GM23338 (cell line): ENCODE data around the gene SEMA3C. TPM values are rescaled to one million over a fixed set of nuclear protein-coding genes. Genes with fewer than 3 reads are reported as not detected.

Source experiments
- ATAC-seq: fragments of 200-7000 bp; cut with Tn5 transposase; 3 replicates; pipeline ENCODE4 v1.9.1; 2020
- DNase-seq: peaks from one replicate; pipeline ENCODE4 v3.0.0-alpha.2; 2015; ENCODE audit warnings: low spot score
- H2AFZ ChIP-seq: fragments of 200-600 bp; sonication (generic); 2 replicates; pipeline ENCODE4 v1.8.0; 2016; ENCODE audit warnings: antibody characterized with exemption, mild to moderate bottlenecking, moderate library complexity
- H3F3A ChIP-seq: fragments of 200-600 bp; sonication (generic); replicated peaks from 2 replicates; pipeline ENCODE4 v1.8.0; 2017; ENCODE audit warnings: antibody characterized with exemption, mixed run types, low read depth
- H3K27ac ChIP-seq: fragments of 200-600 bp; sonication (generic); 2 replicates; pipeline ENCODE4 v1.6.1; 2016; ENCODE audit warnings: low read depth
- H3K27me3 ChIP-seq: fragments of 200-600 bp; sonication (generic); 2 replicates; pipeline ENCODE4 v1.8.0; 2016; ENCODE audit warnings: mild to moderate bottlenecking, mixed run types, moderate library complexity; ENCODE audit not compliant: insufficient read depth
- H3K36me3 ChIP-seq: fragments of 200-600 bp; sonication (generic); 2 replicates; pipeline ENCODE4 v1.8.0; 2016; ENCODE audit warnings: mild to moderate bottlenecking; ENCODE audit not compliant: insufficient read depth
- H3K4me1 ChIP-seq: fragments of 200-600 bp; sonication (generic); 2 replicates; pipeline ENCODE4 v1.8.0; 2016; ENCODE audit warnings: mild to moderate bottlenecking, moderate library complexity; ENCODE audit not compliant: insufficient read depth
- H3K4me2 ChIP-seq: fragments of 200-600 bp; sonication (generic); 2 replicates; pipeline ENCODE4 v1.7.1; 2017; ENCODE audit warnings: mixed run types
- H3K4me3 ChIP-seq: fragments of 200-600 bp; sonication (generic); 2 replicates; pipeline ENCODE4 v1.6.1; 2016; ENCODE audit warnings: mixed run types
- H3K79me2 ChIP-seq: fragments of 200-600 bp; sonication (generic); replicated peaks from 2 replicates; pipeline ENCODE4 v1.8.0; 2017; ENCODE audit warnings: mild to moderate bottlenecking; ENCODE audit not compliant: insufficient read depth
- H3K9me2 ChIP-seq: fragments of 200-600 bp; sonication (generic); 2 replicates; pipeline ENCODE4 v1.8.0; 2017; ENCODE audit not compliant: insufficient read depth
- H4K20me1 ChIP-seq: fragments of 200-600 bp; sonication (generic); replicated peaks from 2 replicates; pipeline ENCODE4 v1.8.0; 2017; ENCODE audit warnings: mild to moderate bottlenecking; ENCODE audit not compliant: insufficient read depth
- H3K27ac Mint-ChIP-seq: 2 replicates; pipeline ENCODE4 v1.8.0; 2020; ENCODE audit warnings: inconsistent platforms, mild to moderate bottlenecking, moderate library complexity, mixed read lengths
- H3K27me3 Mint-ChIP-seq: 3 replicates; pipeline ENCODE4 v1.8.0; 2022; ENCODE audit warnings: low read depth, mild to moderate bottlenecking, moderate library complexity, mixed read lengths, inconsistent platforms; ENCODE audit not compliant: insufficient read depth, poor library complexity
- H3K36me3 Mint-ChIP-seq: 3 replicates; pipeline ENCODE4 v1.8.0; 2021; ENCODE audit warnings: low read depth, mild to moderate bottlenecking, inconsistent platforms, moderate library complexity, mixed read lengths
- H3K4me1 Mint-ChIP-seq: 3 replicates; pipeline ENCODE4 v1.8.0; 2020; ENCODE audit warnings: mild to moderate bottlenecking, inconsistent platforms, mixed read lengths
- H3K4me3 Mint-ChIP-seq: 3 replicates; pipeline ENCODE4 v1.8.0; 2021; ENCODE audit warnings: moderate library complexity, mild to moderate bottlenecking, inconsistent platforms, mixed read lengths
- H3K9me3 Mint-ChIP-seq: 3 replicates; pipeline ENCODE4 v1.8.0; 2020; ENCODE audit warnings: moderate library complexity, mild to moderate bottlenecking, inconsistent platforms, mixed read lengths
- CREB1 ChIP-seq: fragments of 250-450 bp; sonication (Bioruptor Pico); IDR thresholded peaks from 2 replicates; pipeline ENCODE4 v1.5.0; 2020; ENCODE audit warnings: low read depth, mild to moderate bottlenecking, moderate library complexity
- CTCF ChIP-seq, 2 experiments: fragments of 200-600 bp in 1 of 2; sonication (generic) in 1 of 2; conservative IDR thresholded peaks; 2 replicates each; pipeline versions ENCODE4 v1.5.1 to v1.6.1; 2016 to 2017; ENCODE audit warnings: antibody characterized with exemption in 2 of 2, low read depth in 2 of 2, mild to moderate bottlenecking in 2 of 2, moderate library complexity in 1 of 2
- ETS1 ChIP-seq: IDR thresholded peaks from 2 replicates; pipeline ENCODE4 v1.6.1; 2016; ENCODE audit warnings: antibody characterized with exemption
- EZH2 ChIP-seq: fragments of 200-600 bp; sonication (generic); IDR thresholded peaks from one replicate; pipeline ENCODE4 v1.8.0; 2017; ENCODE audit warnings: antibody characterized with exemption, mild to moderate bottlenecking, low read depth; ENCODE audit not compliant: unreplicated experiment
- POLR2AphosphoS5 ChIP-seq: IDR thresholded peaks from 2 replicates; pipeline ENCODE4 v1.6.1; 2016; ENCODE audit warnings: antibody characterized with exemption, low read depth
- STAT1 ChIP-seq: IDR thresholded peaks from one replicate; pipeline ENCODE4 v1.6.1; 2016; ENCODE audit warnings: antibody characterized with exemption; ENCODE audit not compliant: unreplicated experiment
- polyA plus RNA-seq: library from polyadenylated mRNA; unstranded; fragments of >200 nt; fragmentation: Nextera tagmentation; extraction: Ambion mirVana; gene quantifications from 2 replicates; pipeline ENCODE4 v1.2.1, GENCODE V29; 2016
- total RNA-seq: library from RNA; depleted of rRNA; stranded (reverse); fragments of >200 nt; shearing (Covaris generic); gene quantifications from 2 replicates; pipeline ENCODE4 v1.2.3, GENCODE V29; 2014

The SEMA3C gene
- total and polyA plus RNA-seq, 2 experiments from 2014 or later, result 1.0 to 3.5 TPM

- Mint-ChIP-seq H3K36me3 (no peaks in the 10 kb centered on the region), H3K9me3 (no peaks in the 10 kb centered on the region), H3K4me3 (no peak overlapping the region), H3K4me1 (peaks cover 12% of the 10 kb centered on the region), H3K27me3 (no peaks in the 10 kb centered on the region), H3K27ac (no peak overlapping the region)
- Histone ChIP-seq H3K4me1 (no peaks in the 10 kb centered on the region; the same call in 1 of the 2 replicates), H3K27ac (no peak overlapping the region), H2AFZ (no peak overlapping the region), H3F3A (no peaks in the 10 kb centered on the region), H3K4me3 (no peak overlapping the region), H4K20me1 (no peaks in the 10 kb centered on the region), H3K9me2 (no peaks in the 10 kb centered on the region; the same call in 1 of the 2 replicates), H3K36me3 (no peaks in the 10 kb centered on the region), H3K27me3 (no peaks in the 10 kb centered on the region), H3K79me2 (no peaks in the 10 kb centered on the region), H3K4me2 (no peak overlapping the region)
- no peak for TF ChIP-seq POLR2AphosphoS5
- no peak for TF ChIP-seq CREB1 (CRISPR knock-in tag)
- ATAC-seq (no peak), DNase-seq (no peak)
Measured at GRCh38 chr7:80781146-80781545, 137.7 kb downstream of the SEMA3C start.

GRCh38 chr7:80779456-80779855 is 139.4 kb downstream of the SEMA3C start:
- no peaks in the 10 kb centered on the region for H3F3A ChIP-seq

More at GRCh38 chr7:80779456-80779855, 139.4 kb downstream of the SEMA3C start:
- H3K36me3 Mint-ChIP-seq, result no peaks in the 10 kb centered on the region
- Histone ChIP-seq H3K27me3 (no peaks in the 10 kb centered on the region), H3K27ac (no peak overlapping the region), H4K20me1 (no peaks in the 10 kb centered on the region), H2AFZ (no peak overlapping the region), H3K4me3 (no peak overlapping the region), H3K4me2 (no peak overlapping the region), H3K4me1 (no peaks in the 10 kb centered on the region; the same call in 1 of the 2 replicates), H3K79me2 (no peaks in the 10 kb centered on the region), H3K9me2 (no peaks in the 10 kb centered on the region; the same call in 1 of the 2 replicates), H3K36me3 (no peaks in the 10 kb centered on the region)
- peaks cover 15% of the 10 kb centered on the region for H3K4me1 Mint-ChIP-seq
- TF ChIP-seq ETS1 (no peak), CREB1 (CRISPR knock-in tag) (no peak), EZH2 (no peak), STAT1 (no peak), CTCF (conservative IDR thresholded peaks at IDR 0.05; ENCODE audit: low read depth in 2 of 2) (no peak)
- H3K9me3 Mint-ChIP-seq, result no peaks in the 10 kb centered on the region
- H3K27ac Mint-ChIP-seq, result no peak overlapping the region
- ATAC-seq, result no peak
- no peak overlapping the region for H3K4me3 Mint-ChIP-seq
- H3K27me3 Mint-ChIP-seq, result no peaks in the 10 kb centered on the region
- DNase-seq, result no peak
